ENCODE results near the gene SLC4A5.
A peak's percentile ranks its signal among the peaks of the same experiment; 100 is the strongest.
"Not testable (repeated sequence)": the region's sequence is repeated elsewhere in the genome, so short reads cannot be mapped to it uniquely, and the experiment has no call there.

SLC4A5 gene

DNA sequence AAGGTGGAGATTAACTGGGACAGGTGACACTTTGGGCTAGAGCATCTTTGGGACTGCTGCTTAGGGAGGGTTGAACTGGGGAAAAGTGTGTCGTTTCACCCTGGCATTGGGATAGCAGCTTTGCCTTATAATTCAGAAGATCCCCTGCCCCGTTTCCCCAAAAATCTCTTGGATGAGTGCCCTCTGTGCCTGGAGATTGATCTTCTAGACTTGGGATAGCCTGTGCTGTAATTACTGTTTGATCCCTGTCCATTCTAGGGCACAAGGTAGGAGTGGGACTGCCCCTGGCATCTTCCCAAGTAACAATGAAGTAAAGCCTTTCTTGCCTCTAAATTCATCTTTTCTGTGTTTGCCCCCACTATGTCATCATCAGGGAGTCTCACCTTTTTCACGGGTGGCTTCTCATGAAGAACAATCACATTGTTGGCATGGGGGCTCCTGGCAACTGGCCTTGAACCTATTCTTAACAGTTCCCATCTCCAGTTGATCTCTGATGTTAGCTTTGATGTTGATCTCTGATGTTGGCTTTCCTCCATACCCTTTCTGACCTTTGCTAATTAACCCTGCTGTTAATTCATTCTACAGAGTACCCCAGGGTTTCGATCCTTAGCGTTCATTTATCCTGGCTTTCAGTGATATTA lies 123.2 kb downstream of the SLC4A5 start:
- H3K27ac ChIP-seq, result no peak overlapping the region

GRCh38 chr2:74216642-74217041 lies 126.6 kb downstream of the SLC4A5 start:
- H3K27ac ChIP-seq, result no peak overlapping the region
- no peak for TF ChIP-seq ZFX (IDR thresholded peaks at IDR 0.05)
- TF ChIP-seq, protein P1, sequence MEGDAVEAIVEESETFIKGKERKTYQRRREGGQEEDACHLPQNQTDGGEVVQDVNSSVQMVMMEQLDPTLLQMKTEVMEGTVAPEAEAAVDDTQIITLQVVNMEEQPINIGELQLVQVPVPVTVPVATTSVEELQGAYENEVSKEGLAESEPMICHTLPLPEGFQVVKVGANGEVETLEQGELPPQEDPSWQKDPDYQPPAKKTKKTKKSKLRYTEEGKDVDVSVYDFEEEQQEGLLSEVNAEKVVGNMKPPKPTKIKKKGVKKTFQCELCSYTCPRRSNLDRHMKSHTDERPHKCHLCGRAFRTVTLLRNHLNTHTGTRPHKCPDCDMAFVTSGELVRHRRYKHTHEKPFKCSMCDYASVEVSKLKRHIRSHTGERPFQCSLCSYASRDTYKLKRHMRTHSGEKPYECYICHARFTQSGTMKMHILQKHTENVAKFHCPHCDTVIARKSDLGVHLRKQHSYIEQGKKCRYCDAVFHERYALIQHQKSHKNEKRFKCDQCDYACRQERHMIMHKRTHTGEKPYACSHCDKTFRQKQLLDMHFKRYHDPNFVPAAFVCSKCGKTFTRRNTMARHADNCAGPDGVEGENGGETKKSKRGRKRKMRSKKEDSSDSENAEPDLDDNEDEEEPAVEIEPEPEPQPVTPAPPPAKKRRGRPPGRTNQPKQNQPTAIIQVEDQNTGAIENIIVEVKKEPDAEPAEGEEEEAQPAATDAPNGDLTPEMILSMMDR (conservative IDR thresholded peaks at IDR 0.05), result no peak

More for the DNA sequence above, 123.2 kb downstream of the SLC4A5 start:
- TF ChIP-seq ZFX (IDR thresholded peaks at IDR 0.05), result no peak
- TF ChIP-seq, protein P1 (conservative IDR thresholded peaks at IDR 0.05), result no peak

DNA sequence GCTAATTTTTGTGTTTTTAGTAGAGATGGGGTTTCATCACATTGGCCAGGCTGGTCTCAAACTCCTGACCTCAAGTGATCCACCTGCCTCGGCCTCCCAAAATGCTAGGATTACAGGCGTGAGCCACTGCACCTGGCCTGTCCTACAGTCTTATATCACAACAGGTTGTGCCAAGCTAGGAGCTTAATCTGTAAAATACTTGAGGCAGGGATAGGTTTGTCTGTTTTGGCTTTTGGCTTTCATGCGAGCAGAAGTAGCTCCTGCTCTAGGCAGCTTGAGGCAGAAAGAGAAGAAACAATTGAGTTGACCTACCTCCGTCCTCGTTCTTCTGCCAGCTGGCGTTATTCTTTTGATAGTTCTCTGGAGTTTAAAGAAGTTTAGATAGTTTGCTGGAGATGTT lies 127.4 kb downstream of the SLC4A5 start:
- H3K27ac ChIP-seq, result not testable (repeated sequence)

GRCh38 chr2:74212702-74213410 lies 130.4 kb downstream of the SLC4A5 start:
- H3K27ac ChIP-seq, result no peak overlapping the region
- TF ChIP-seq ZFX (IDR thresholded peaks at IDR 0.05), result no peak
- TF ChIP-seq, protein P1 (conservative IDR thresholded peaks at IDR 0.05), result no peak

- H3K27ac ChIP-seq, result peak overlapping the region; percentile 86
- TF ChIP-seq ZFX (IDR thresholded peaks at IDR 0.05), result no peak
- TF ChIP-seq, protein P1 (conservative IDR thresholded peaks at IDR 0.05), result no peak
These were observed 137.0 kb downstream of the SLC4A5 start for GRCh38 chr2:74206180-74206688.

GRCh38 chr2:74205596-74205995 lies 137.6 kb downstream of the SLC4A5 start:
- H3K27ac ChIP-seq, result peak overlapping the region; percentile 86
- TF ChIP-seq, protein P1 (conservative IDR thresholded peaks at IDR 0.05), result no peak
- no peak for TF ChIP-seq ZFX (IDR thresholded peaks at IDR 0.05)

DNA sequence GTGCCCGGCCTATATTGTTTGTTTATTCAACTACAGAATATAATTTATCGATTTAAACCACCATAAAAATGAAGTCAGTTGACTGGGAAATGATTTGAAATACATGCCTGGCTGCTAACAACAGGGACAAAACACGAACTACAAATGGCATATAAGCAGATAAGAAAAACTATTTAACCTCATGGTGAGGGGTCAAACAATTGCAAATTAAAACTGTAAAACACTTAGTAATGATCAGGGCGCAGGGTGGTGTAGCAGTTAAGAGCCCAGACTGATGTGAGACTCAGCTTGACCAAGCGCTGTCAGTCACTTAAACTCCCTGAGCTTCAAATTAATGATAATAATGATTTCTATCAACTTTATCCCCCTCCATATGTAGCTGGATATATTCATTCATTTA lies 138.1 kb downstream of the SLC4A5 start:
- no peak for TF ChIP-seq ZFX (IDR thresholded peaks at IDR 0.05)
- H3K27ac ChIP-seq, result peak overlapping the region; percentile 86

GRCh38 chr2:74204436-74204835 lies 138.8 kb downstream of the SLC4A5 start:
- TF ChIP-seq ZFX (IDR thresholded peaks at IDR 0.05), result no peak
- TF ChIP-seq, protein P1 (conservative IDR thresholded peaks at IDR 0.05), result no peak
- H3K27ac ChIP-seq, result peak overlapping the region; percentile 86
